NCI-H510A treated with DMSO at 0.1 percent for 48 hours (cell line): ENCODE results near the gene ATXN7.

ENCODE experiments used
- DNase-seq: peaks from one replicate; lab custom pipeline; 2025; lab: John Stamatoyannopoulos, UW

Gene ATXN7

GRCh38 chr3:64049832-64050231 is 186.2 kb downstream of the ATXN7 start:
- DNase-seq: no peak
